GM18526 (cell line): ENCODE data around the gene KIF26B.

Experiments used
- POLR2A ChIP-seq: IDR thresholded peaks from 3 replicates; pipeline ENCODE4 v1.6.1; 2011; ENCODE audit not compliant: insufficient read length; ENCODE audit errors: extremely low read depth

KIF26B gene

DNA sequence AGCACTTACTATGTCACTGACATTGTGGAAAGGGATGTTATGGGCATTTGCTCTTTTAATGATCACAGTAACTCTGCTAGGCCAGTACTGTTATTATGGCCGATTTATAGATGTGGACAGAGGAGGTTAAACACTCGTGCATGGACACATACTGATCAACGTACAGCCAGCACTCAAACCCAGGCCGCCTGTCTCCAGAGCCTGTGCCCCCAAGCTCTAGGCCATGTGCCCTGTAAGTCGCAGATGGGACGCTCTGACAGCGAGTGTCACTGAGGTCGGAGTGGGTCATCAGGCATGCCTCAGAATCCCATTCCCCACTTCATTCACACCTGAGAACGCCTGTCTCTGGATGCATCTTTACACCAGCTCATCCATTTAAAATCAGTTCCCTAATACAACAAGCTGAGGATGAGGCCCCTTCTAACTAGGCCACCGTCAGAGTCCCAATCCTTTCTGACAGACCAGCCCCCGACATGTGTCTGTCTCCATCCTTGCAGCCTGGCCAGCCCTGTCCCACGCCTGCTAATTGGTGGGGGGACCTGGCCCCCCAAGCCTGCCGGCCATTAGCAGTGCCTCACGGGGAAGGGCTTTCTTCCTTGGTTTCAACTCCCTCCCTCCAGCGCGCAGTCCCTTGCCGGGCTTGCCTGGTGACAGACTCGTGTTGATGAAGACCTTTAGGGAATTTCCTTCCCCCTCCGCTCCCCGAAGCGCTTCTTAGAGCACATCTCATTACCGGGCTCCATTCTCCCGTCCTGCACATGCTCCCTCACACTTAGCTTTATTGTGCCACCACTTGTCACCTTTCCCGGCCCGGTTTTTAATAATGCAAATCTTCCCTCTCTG, 436.8 kb downstream of the KIF26B start:
- TF ChIP-seq POLR2A: no peak

DNA sequence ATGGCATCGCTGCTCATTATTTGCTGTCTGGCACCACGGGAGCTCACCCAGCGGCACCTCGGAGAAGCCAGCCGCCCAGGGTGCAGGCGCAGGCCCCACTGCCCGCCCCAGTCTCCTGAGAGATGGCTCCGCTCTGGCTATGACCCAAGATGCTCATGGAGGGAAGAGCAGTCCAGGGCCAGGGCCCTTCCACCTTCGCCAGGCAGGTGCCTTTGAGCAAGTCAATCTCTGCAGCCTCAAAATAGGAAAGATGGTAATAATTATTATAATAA, 437.3 kb downstream of the KIF26B start:
- TF ChIP-seq POLR2A: no peak

DNA sequence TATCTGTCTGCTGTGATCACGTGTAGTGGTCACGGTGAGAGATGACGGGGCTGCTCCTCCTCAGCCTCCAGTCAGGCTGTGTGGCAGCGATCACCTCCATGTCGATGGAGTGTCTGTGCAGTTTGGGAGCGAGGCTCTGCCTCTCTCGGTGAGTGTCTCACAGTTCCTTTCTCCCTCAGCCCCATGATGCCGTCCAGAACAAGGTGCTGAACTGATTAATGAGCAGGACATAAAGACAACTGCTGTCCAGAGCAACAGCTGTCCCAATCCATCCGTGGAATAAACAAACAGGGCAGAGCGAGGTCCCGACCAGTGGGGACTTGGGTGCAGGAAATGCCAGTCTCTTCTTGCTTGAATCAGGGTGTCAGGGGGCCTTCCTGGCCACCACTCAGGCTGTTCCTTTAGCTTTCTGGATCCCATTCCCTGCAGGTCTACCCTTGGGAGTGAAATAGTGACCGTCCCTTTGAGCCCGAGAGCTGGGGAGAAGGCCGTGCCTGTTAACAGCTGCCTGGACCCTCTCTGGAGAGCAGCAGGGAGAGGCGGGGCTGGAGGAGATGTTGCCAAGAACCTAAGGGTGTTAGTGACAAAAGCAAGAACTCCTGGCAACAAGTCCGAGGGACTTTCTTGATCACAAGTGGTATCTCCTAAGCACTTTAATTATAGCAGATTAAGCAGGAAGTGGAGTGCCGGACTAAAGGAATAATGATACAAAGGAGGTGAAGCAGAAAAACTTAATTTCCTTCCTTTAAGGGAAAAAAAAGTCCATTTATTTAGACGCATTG, 443.9 kb downstream of the KIF26B start:
- TF ChIP-seq POLR2A: no peak

DNA sequence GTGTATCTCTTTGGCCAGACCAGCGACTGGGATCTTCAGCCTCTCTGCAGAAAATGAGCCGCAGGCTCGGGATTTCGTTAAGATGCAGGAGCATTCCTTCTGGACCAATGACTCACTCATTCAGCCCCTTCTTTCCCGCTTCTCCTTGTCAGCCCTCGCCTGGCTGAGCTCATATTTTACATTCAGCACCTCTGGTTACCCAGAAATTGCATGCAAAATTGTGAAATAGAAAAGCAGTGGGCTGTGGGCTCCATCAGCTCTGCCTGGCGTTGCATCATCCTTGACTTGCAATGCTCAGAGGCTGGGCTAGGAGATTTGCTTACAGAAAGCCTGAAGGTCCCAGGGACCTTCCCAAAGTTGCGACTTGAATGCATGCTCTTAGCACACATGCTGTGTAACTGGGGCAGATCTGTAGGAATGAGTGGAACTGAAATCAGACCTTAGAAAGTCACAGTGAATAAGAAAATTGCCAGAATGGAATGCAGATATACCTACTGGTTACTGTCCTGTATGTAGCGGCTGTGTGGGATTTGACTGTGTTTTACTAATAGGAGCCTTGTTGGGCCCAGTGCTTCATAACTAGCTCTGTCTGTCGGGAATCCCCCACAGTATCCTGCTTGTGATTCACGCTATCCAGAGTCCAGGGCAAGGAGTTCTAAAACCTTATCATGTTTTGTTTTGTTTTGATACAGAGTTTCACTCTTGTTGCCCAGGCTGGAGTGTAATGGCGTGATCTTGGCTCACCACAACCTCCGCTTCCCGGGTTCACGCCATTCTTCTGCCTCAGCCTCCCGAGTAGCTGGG, 444.8 kb downstream of the KIF26B start:
- TF ChIP-seq POLR2A: no peak

DNA sequence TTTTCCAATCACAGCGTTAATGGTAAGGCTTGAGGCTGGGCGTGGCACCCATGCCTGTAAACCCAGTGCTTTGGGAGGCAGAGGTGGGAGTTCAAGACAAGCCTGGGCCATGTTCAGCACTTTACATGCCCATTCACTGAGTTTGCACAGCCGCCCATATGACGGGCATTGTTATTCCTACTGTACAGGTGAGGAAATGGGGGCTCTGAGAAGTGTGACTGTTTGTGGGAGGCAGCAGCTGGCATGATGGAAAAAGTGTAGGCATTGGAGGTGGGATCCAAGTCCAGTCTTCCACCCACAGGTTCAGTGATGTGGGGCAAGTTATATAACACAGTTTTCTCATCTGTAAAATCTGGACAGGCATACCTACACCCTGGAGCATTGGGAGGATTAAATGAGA, 445.9 kb downstream of the KIF26B start:
- TF ChIP-seq POLR2A: no peak

DNA sequence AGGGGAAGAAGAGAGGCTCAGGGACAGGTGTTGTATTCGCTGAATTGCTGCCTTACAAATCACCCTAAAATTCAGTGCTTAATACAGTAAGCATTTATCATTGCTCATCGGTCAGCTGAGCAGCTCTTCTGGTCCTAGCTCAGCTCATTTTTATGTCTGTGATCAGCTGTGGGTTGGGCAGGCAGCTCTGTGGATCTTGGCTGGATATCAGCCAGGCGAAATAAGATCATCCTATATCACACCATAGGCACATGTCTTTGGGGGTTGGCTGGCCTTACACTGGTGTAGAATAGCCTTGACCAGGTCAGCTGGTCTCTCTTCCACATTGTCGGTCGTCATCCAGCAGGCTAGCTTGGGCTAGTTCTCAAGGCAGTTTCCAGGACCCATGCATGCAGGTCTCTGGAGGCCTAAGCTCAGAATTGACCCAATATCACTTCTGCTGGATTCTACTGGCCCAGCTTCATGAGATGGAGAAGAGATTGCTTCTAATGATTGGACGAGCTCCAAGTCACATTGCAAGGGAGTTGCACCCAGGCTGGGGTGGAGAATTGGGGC, 448.6 kb downstream of the KIF26B start:
- TF ChIP-seq POLR2A: no peak

DNA sequence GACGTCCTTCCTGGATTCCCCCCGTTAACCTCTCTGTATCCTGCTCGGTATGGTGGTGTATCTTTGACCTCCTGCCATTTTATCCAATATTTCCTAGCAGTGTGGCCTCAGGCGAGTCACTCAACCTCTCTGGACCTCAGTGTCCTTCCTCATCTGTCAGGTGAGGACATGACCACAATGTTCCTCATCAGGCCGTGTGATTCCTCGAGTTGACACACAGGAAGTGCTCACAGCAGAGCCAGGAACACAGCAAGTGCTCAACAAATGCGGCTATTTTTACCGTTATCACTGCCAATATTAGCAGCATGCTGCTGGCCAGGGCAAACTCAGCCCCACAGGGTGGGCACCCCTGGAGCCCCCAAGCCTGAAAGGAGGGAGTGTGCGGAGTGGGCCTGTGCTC, 450.2 kb downstream of the KIF26B start:
- no peak for TF ChIP-seq POLR2A

DNA sequence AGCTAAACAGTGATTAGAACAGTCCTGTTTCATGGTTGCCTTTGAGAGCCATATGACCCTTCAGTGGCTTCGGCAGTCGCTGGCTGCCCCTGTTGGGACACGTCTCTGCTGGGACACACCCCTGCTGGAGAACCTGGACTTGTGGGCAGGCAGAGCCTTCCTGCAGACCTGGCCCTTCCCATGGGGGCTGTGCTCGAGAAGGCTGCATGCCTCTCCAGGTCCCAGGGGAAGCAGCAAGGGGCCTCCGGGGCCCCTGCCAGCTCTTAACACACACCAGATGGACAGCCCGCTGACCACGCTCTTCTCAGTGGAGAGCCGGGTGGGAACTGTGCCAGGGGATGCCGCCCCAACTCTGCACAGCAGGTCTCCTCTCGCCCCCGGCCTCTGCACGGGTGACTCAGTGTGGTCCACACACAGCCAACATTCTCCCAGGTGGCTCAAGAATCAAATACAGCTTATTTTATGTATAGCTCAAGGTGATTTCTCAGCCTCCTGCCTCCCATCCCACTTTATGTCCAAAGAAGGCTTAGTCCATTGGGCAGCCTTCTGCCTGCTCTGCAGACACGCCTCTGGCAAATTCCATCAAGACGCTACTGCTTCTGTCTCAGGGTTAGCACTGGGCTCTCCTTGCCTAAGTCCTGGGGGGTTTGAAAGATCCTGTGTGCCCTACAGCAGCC, 450.8 kb downstream of the KIF26B start:
- no peak for TF ChIP-seq POLR2A

DNA sequence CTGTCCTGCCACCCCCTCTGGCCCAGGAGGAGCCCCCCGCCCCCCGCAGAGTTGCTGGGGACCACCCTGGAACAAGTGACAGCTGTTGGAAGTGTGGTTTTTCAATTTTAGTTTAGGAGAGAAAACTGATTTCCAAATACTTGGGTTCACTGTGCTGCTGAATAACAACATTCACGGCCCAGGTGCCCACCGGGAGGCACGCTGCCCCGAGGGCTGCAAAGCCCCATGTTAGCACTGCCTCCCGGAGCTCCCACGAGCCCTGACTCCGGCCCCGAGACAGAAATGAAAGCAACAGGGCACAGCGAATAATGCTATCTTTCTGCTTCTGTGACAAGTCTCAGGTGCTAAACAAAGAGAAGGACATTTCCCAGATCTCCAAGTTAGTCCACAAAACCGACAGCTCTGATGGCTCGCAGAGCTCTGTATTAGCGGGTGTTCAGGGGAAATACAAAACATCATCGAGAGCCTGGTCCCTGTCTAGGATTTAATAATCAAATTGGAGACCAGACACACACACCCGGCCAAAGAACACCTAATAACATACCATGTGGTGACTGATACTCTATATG, 451.5 kb downstream of the KIF26B start:
- TF ChIP-seq POLR2A: no peak

DNA sequence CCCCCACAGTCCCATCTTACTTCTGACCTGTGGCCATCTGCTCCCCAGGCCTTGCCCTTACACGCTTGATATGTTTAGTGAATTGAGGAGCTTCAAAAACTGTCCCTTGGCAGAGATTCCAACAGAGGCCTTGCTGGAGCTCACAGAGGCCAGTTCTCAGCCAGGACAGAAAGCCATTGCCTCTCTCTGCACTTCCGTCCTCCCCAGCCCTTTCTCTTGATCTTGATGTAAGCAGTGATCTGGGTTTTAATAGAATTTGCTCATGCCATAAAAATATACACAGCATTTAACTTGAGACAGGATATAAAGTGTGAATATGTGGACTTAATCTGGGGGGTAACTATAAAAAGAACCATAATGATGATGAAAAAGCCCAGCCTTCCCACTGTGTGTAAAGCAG, 453.5 kb downstream of the KIF26B start:
- TF ChIP-seq POLR2A: no peak

DNA sequence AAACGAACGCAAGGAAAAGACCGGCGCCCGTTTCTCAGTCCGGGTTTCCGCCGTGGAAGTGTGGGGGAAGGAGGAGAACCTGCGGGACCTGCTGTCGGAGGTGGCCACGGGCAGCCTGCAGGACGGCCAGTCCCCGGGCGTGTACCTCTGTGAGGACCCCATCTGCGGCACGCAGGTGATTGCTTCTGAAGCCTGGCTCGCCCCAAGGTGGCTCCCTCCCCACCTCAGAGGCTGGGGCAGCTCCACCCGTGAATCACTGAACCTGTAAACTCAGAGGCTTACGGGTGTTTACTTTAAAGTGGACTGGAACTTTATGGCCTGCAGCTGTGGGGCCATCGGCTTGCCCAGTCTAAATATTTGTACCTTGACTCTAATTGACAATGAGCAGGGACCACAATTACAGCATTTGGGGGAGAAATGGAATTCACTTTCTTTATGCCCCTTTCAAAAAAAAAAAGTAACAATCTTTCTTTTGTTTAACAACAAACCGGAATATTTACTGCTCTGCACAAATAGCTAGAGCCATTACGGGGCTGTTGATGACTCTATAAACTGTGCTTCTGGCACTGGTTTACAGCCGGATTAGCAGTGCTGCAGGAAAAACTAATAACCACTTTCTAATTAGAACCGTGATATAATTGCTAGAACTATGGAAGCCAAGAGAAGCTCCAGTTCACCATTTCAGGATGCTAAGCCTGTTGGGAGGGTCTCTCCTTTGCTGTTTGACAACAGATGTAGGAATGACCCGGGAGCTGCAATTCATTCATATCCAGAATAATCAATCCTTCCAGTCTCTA, 454.8 kb downstream of the KIF26B start:
- TF ChIP-seq POLR2A: no peak

DNA sequence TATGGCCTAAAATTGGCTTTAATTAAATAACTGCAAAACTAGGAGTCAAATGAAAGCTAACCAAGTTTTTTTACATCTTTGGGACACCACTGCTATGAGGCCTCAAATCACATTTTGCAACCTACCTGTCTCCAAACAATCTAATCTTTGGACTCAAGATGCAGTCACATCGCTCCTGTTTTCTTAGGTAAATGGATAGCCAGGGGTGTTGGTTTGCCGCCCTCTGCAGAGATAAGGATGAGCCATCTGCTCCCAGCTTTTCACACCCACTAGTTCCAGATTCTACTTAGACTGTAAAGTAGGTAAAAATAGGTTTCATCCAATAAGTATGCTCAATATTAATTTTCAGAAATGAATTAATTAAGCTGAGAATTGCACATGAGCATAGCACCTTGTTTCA, 456.5 kb downstream of the KIF26B start:
- no peak for TF ChIP-seq POLR2A

DNA sequence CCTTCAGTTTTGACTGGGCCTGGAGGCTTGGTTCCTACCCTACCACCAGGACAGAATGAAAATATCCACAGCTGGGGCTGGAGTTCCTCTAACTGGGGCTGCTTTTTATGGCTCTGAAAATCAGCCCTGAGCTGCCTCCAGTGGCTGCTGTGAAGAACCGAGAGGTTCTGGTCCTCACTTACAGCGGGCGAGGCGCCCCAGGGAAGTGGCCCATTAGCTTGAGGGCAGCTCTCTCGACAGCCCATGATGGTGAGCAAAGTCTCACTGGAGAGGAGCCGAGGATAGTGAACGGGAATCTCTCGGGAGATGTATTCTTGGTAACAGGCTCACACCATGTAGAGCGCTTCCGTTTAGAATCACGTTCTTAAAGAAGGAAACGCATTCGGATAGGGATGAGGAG, 459.7 kb downstream of the KIF26B start:
- no peak for TF ChIP-seq POLR2A

DNA sequence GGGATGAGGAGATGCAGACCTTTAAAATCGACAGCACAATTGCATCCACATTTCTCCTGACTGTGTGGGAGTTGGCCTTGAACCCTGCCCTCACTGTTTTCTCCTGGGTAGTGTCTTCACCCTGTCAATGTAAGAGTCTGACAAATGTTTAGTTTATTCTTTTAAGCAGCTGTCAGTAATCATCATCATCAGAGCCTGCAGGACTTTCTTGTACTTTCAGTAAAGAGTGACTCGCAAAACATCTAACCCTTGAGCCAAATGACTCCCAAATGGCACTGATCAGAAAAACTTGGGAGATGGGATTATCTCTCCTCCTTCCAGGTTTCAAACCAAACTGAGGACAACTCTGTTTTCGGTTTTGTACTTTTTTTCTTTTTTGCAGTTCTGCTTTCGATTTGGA, 460.2 kb downstream of the KIF26B start:
- no peak for TF ChIP-seq POLR2A

DNA sequence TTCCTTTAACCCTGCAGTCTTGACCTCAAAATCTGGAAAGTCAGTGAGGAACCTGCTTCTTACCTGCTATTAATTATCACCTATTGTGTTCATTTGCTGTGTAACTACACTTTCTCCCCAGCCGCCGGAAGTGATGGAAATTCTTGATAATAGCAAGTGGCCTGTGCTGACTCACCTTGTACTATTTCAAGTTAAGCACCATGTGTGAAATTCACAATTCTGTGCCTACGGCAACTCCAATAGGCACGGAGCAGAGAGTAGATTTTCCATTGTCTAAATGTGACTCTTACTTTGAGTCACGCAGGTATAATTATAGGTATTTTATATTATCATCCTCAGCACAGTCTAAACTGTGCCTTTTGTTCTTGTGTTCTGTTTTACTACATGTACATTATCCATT, 466.8 kb downstream of the KIF26B start:
- TF ChIP-seq POLR2A: no peak
